Colonic mucosa (tissue), 4 donors: ENCODE measurements around the gene UBN1. TPM values are rescaled to one million over a fixed set of nuclear protein-coding genes. Genes with fewer than 3 reads are reported as not detected.
"Not testable (repeated sequence)": the region's sequence is repeated elsewhere in the genome, so short reads cannot be mapped to it uniquely, and the experiment has no call there.

Experiments used
- DNase-seq: peaks from one replicate; pipeline ENCODE4 v3.0.0-alpha.2; 2020
- H3K27ac ChIP-seq: fragments of 200-600 bp; one replicate; pipeline ENCODE4 v1.8.0; 2021
- H3K27me3 ChIP-seq: fragments of 200-600 bp; one replicate; pipeline ENCODE4 v1.8.0; 2021
- H3K36me3 ChIP-seq: fragments of 200-600 bp; one replicate; pipeline ENCODE4 v1.8.0; 2021
- H3K4me1 ChIP-seq: fragments of 200-600 bp; one replicate; pipeline ENCODE4 v1.8.0; 2021; ENCODE audit warnings: mild to moderate bottlenecking
- H3K4me3 ChIP-seq: fragments of 200-600 bp; one replicate; pipeline ENCODE4 v1.8.0; 2021
- H3K9ac ChIP-seq, 2 donors: one replicate each; pipeline ENCODE4 v1.7.0; 2013; ENCODE audit warnings: control low read depth in 2 of 2, low read depth in 2 of 2, low read length in 2 of 2
- H3K9me3 ChIP-seq: fragments of 200-600 bp; one replicate; pipeline ENCODE4 v1.8.0; 2021
- intact Hi-C: fragments of 100-400 bp; cut with DNase I; formaldehyde crosslinking; loops from one replicate; pipeline ENCODE4 v1.14.1; 2022
- total RNA-seq, 2 donors: library from RNA; stranded (reverse); fragmentation: NEBNext Ultra II Directional in 1 of 2; extraction: Animal tissue kit (Norgen Biotek cat#: 25700) in 1 of 2; gene quantifications; one replicate each; pipeline ENCODE4 v1.2.1, GENCODE V29; 2021
- TF ChIP-seq, protein P1 (sequence below): fragments of 200-600 bp; IDR thresholded peaks from one replicate; pipeline ENCODE4 v1.8.0; 2022; ENCODE audit warnings: antibody characterized with exemption, mild to moderate bottlenecking
- donor health status: healthy.
- donor health status: DM: no; HTN: no; CAD: no.
- donor health status: DM: no; HTN: no; CAD: no.

UBN1 gene
- total RNA-seq, 2 donors from 2014 or later: 34.7 to 41.7 TPM

DNA sequence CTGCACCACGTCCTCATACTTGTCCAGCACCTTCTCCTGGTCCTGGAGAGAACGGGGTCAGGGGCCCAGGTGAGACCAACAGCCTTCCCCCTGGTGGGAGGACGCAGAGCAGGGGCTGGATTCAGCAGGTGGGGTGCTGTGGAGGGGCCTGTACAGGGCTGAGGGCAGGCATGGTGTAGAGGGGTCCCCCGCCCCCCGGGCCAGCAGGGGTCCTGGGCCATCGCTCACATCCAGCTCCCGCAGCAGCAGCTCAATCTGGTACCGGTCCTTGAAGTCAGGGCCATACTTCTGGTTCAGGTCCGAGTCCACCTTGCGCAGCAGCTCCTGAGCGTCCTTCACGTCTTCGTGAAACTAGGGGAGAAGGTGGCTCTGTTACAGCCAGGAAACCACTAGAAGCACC lies 48.1 kb downstream of the UBN1 start:
- Histone ChIP-seq H3K9me3 (no peaks in the 10 kb centered on the region), H3K4me3 (no peak overlapping the region), H3K27me3 (no peaks in the 10 kb centered on the region), H3K36me3 (no peaks in the 10 kb centered on the region), H3K4me1 (no peaks in the 10 kb centered on the region), H3K9ac (no peak overlapping the region), H3K27ac (no peak overlapping the region)
- intact Hi-C loops: no loop called here
- TF ChIP-seq, protein P1, sequence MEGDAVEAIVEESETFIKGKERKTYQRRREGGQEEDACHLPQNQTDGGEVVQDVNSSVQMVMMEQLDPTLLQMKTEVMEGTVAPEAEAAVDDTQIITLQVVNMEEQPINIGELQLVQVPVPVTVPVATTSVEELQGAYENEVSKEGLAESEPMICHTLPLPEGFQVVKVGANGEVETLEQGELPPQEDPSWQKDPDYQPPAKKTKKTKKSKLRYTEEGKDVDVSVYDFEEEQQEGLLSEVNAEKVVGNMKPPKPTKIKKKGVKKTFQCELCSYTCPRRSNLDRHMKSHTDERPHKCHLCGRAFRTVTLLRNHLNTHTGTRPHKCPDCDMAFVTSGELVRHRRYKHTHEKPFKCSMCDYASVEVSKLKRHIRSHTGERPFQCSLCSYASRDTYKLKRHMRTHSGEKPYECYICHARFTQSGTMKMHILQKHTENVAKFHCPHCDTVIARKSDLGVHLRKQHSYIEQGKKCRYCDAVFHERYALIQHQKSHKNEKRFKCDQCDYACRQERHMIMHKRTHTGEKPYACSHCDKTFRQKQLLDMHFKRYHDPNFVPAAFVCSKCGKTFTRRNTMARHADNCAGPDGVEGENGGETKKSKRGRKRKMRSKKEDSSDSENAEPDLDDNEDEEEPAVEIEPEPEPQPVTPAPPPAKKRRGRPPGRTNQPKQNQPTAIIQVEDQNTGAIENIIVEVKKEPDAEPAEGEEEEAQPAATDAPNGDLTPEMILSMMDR: no peak
- no peak for DNase-seq

DNA sequence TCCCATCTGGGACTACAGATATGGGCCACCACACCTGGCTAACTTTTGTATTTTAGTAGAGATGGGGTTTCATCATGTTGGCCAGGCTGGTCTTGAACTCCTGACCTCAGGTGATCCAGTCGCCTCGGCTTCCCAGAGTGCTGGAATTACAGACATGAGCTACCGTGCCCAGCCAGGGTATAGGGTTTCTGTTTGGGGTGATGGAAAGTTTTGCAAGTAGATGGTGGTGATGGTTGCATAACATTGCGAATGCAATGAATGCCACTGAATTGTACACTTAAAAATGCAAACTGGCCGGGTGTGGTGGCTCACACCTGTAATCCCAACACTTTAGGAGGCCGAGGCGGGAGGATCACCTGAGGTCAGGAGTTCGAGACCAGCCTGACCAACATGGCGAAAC lies 49.5 kb downstream of the UBN1 start:
- H3K9me3 ChIP-seq, intact Hi-C loops, H3K27me3 ChIP-seq, DNase-seq, H3K4me3 ChIP-seq, H3K9ac ChIP-seq, H3K36me3 ChIP-seq, H3K27ac ChIP-seq, H3K4me1 ChIP-seq: not testable (repeated sequence)

DNA sequence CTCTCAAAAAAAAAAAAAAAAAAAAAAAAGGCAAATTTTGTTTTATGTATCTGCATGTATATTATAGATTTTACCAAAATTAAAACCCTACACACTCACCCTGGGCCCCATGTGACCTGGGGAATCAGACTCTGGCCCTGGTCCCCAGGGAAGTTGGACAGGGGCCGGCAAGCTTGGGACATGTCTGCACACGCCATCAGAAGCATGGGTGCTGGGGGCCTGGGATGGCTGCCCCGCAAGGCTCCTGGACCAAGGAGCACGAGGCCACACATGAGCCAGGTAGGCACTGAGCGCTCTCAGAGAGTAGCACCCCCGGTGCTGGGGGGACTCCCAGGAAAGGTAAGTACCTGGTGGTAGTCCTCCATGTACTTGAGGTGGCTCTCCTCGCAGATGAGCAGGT lies 50.0 kb downstream of the UBN1 start:
- H3K9ac ChIP-seq: no peak overlapping the region
- no peaks in the 10 kb centered on the region for H3K27me3 ChIP-seq
- H3K4me1 ChIP-seq: no peaks in the 10 kb centered on the region
- H3K4me3 ChIP-seq: no peak overlapping the region
- intact Hi-C loops: no loop called here
- TF ChIP-seq, protein P1: no peak
- H3K27ac ChIP-seq: no peak overlapping the region
- no peak for DNase-seq
- H3K9me3 ChIP-seq: no peaks in the 10 kb centered on the region
- H3K36me3 ChIP-seq: no peaks in the 10 kb centered on the region

DNA sequence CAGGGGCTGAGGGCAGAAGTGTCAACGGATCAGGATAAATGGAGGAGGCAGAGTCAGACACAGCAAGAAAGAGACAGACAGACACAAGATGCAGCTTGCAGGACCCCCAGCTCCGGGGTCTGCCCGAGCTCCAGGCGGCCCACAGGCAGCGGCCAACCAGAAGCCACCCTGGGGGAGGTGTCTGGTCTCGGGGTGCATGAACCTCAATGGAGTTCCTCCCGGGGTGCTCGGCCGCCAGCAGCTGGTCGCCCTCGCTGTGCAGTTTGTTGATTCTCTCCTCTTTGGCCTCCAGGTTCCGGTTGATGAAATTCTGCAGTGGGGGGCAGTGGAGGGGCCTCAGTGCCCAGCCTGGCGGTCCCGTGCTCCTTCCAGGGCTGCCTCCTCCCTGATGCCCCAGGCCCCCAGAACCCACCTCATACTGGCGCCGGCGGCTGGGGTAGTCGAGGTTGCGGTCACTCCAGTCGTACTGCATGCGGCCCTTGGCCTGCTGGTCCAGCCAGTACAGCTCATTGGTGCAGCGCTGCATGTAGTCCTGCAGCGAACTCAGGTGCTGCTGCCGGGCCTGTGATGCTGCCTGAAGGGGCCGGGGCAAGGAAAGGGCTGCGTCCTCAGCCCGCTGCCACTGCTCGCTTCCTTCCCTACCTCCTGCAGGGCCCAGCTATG lies 51.7 kb downstream of the UBN1 start:
- H3K9me3 ChIP-seq: no peaks in the 10 kb centered on the region
- H3K27me3 ChIP-seq: no peaks in the 10 kb centered on the region
- no peak for DNase-seq
- no peaks in the 10 kb centered on the region for H3K36me3 ChIP-seq
- no peak overlapping the region for H3K4me3 ChIP-seq
- intact Hi-C loops: no loop called here
- no peak overlapping the region for H3K27ac ChIP-seq
- H3K9ac ChIP-seq: no peak overlapping the region
- H3K4me1 ChIP-seq: no peaks in the 10 kb centered on the region
- TF ChIP-seq, protein P1: no peak

DNA sequence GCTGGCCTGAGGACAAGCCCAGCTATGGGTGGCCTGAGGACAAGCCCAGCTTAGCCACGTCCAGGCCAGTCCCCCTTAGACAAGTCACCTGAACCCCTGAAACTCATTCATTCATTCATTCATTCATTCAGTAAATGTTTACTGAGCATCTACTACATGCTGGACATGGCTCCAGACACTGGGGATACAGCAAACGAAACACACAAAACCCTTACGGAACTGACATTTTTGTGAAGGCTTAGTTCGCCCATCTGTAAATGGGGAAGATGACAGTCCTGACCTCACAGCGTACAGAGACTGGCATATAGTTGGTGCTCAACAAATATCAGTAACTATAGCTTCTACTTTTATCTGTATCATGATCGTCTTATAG lies 52.2 kb downstream of the UBN1 start:
- H3K4me1 ChIP-seq: no peaks in the 10 kb centered on the region
- no peak overlapping the region for H3K9ac ChIP-seq
- H3K36me3 ChIP-seq: no peaks in the 10 kb centered on the region
- H3K27ac ChIP-seq: no peak overlapping the region
- no peak for DNase-seq
- no peaks in the 10 kb centered on the region for H3K27me3 ChIP-seq
- intact Hi-C loops: no loop called here
- no peak overlapping the region for H3K4me3 ChIP-seq
- no peaks in the 10 kb centered on the region for H3K9me3 ChIP-seq
- TF ChIP-seq, protein P1: no peak

DNA sequence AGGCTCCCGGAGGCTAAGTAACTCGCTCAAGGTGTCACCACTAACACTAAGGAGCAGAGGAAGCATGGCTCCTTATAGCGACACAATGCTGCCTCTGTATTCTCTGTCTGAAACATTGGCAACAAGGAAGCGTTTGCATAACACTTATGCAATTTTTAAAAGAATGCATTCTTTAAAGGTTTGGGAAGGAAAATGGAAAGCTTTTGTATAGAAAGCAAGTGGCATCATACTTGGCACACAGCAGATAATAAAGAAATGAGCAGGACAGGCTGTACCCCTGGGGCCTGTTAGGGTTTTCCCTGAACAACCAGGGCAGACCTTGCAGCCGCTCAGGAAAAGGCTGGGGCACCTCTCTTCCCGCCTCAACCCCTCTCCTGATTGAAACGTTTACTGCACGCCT lies 52.8 kb downstream of the UBN1 start:
- DNase-seq: no peak
- H3K27ac ChIP-seq: no peak overlapping the region
- no peaks in the 10 kb centered on the region for H3K36me3 ChIP-seq

More for the DNA sequence above, 52.8 kb downstream of the UBN1 start:
- Histone ChIP-seq H3K4me1 (no peaks in the 10 kb centered on the region), H3K4me3 (no peak overlapping the region), H3K9me3 (no peaks in the 10 kb centered on the region), H3K27me3 (no peaks in the 10 kb centered on the region), H3K9ac (no peak overlapping the region)
- intact Hi-C loops: no loop called here
- TF ChIP-seq, protein P1: no peak
